Gastroesophageal sphincter (tissue), 3 donors: Measurements from ENCODE around the gene DNAJC5.

ENCODE experiments used
- CTCF ChIP-seq, 4 experiments: fragments of 200-600 bp in 2 of 4; fragments of 450-650 bp in 2 of 4; sonication (generic) in 1 of 4; IDR thresholded peaks; one replicate each; pipeline ENCODE4 v1.5.1; 2017 to 2019; ENCODE audit warnings: antibody characterized with exemption in 4 of 4, mild to moderate bottlenecking in 2 of 4, moderate library complexity in 2 of 4
- POLR2A ChIP-seq, 2 donors: fragments of 450-650 bp; IDR thresholded peaks; one replicate each; pipeline ENCODE4 v1.6.1; 2017; ENCODE audit warnings: antibody characterized with exemption in 2 of 2, mild to moderate bottlenecking in 2 of 2, moderate library complexity in 1 of 2

- TF ChIP-seq CTCF (IDR thresholded peaks at IDR 0.05) (no peak), POLR2A (IDR thresholded peaks at IDR 0.05) (no peak)
These were observed 40.1 kb upstream of the DNAJC5 start for GRCh38 chr20:63854766-63855362.
